ENCODE data around the gene COX18.

DNA sequence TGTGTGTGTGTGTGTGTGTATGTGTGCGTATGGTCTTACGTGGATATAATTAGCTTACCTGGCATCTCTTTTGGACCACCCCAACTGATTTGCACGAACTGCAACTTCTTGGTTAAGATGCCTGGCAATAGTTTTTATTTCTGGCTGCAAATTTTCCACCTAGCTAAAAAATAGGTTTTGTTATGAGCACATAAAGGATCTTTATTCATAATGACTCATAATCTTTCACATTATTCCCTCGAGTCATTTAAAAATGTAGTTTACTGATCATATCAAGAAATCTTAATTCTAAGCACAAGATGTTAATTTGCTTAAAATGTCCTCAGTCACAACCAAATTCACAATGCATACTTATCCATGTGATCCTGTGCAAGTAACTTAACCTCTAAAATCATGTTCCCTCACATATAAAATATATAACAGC is 1.5 kb downstream of the COX18 start:
- TF ChIP-seq, protein P1, sequence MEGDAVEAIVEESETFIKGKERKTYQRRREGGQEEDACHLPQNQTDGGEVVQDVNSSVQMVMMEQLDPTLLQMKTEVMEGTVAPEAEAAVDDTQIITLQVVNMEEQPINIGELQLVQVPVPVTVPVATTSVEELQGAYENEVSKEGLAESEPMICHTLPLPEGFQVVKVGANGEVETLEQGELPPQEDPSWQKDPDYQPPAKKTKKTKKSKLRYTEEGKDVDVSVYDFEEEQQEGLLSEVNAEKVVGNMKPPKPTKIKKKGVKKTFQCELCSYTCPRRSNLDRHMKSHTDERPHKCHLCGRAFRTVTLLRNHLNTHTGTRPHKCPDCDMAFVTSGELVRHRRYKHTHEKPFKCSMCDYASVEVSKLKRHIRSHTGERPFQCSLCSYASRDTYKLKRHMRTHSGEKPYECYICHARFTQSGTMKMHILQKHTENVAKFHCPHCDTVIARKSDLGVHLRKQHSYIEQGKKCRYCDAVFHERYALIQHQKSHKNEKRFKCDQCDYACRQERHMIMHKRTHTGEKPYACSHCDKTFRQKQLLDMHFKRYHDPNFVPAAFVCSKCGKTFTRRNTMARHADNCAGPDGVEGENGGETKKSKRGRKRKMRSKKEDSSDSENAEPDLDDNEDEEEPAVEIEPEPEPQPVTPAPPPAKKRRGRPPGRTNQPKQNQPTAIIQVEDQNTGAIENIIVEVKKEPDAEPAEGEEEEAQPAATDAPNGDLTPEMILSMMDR (IDR thresholded peaks at IDR 0.05; ENCODE audit: insufficient read depth, low read depth, low read length) = no peak
- no peak for TF ChIP-seq EZH2 (IDR thresholded peaks at IDR 0.05; ENCODE audit: insufficient read depth, low read length)

All from astrocyte (in vitro differentiated cells and primary cell).